Left colon (tissue), 2 donors: ENCODE data around the gene PUS7L. TPM values are rescaled to one million over a fixed set of nuclear protein-coding genes. Genes with fewer than 3 reads are reported as not detected.

Source experiments
- ATAC-seq: fragments of 200-7000 bp; cut with Tn5 transposase; one replicate; pipeline ENCODE4 v1.9.1; 2020; ENCODE audit warnings: mild to moderate bottlenecking, moderate library complexity
- DNase-seq, 2 donors: peaks; one replicate each; pipeline ENCODE4 v3.0.0-alpha.2; 2020
- intact Hi-C, 2 donors: fragments of 100-400 bp; cut with DNase I in 1 of 2; cut with micrococcal nuclease in 1 of 2; formaldehyde crosslinking; loops; one replicate each; pipeline versions ENCODE4 v1.11.2 to v1.14.0; 2022; cut with DNase I, micrococcal nuclease
- long read RNA-seq: library from polyadenylated mRNA; unstranded; transcript quantifications from one replicate; pipeline ENCODE4 v2.0.0, GENCODE V29; 2021
- total RNA-seq, 2 donors: library from RNA; stranded (reverse); fragmentation: NEBNext Ultra II Directional; extraction: Animal tissue kit (Norgen Biotek cat#: 25700); gene quantifications; one replicate each; pipeline ENCODE4 v1.2.1, GENCODE V29; 2021
- donor health status: DM: no; HTN: no; CAD: no.
- donor health status: DM: yes; HTN: yes; CAD: no.

The PUS7L gene
- 10 to 100 TPM; 13.3 to 15.2 TPM for total RNA-seq
- long read RNA-seq, partial matches to known transcripts, result 0 of 1 reads
- long read RNA-seq, other reads (novel, unspliced or antisense), result 1 of 1 reads

- DNase-seq (peak; percentile 95 to 97), ATAC-seq (peak; percentile 97)
- intact Hi-C loops, result loop anchor here in 1 of 2 donors (10.0 kb wide), 1 partner anchor 46 kb away; the partner anchor contains the start of gene TWF1
Measured at GRCh38 chr12:43758728-43759563, at the start of gene PUS7L, which contains the start of gene IRAK4. Gene PUS7L, minus strand, starts transcription at chr12:43758790. Its CDS starts 3,545 bp downstream, at chr12:43755245. Gene IRAK4, plus strand, starts transcription at chr12:43758951. Its CDS starts 9,161 bp downstream, at chr12:43768112.

GRCh38 chr12:43807386-43807785 is 48.8 kb upstream of the PUS7L start:
- ATAC-seq (no peak), DNase-seq (no peak)
- intact Hi-C loops, result loop anchor here in 1 of 2 donors (10.0 kb wide), 1 partner anchor 53 kb away; the partner anchor contains the start of genes IRAK4 and PUS7L

GRCh38 chr12:43806737-43807072 is 48.1 kb upstream of the PUS7L start:
- ATAC-seq, result no peak
- intact Hi-C loops, result loop anchor here in 1 of 2 donors (10.0 kb wide), 1 partner anchor 52 kb away; the partner anchor contains the start of genes IRAK4 and PUS7L
- DNase-seq, result no peak

GRCh38 chr12:43805860-43806736 is 47.5 kb upstream of the PUS7L start, which contains the start of gene TWF1:
Gene TWF1, minus strand, starts transcription at chr12:43806317. Its CDS starts 72 bp downstream, at chr12:43806245.
- peak; percentile 99 for ATAC-seq
- peak; percentile 79 to 90 for DNase-seq
- intact Hi-C loops, result loop anchor here in 1 of 2 donors (10.0 kb wide), 1 partner anchor 51 kb away; the partner anchor contains the start of genes IRAK4 and PUS7L

- peak; percentile 41 for ATAC-seq
- intact Hi-C loops, result loop anchor here in 1 of 2 donors (10.0 kb wide), 1 partner anchor 51 kb away; the partner anchor contains the start of genes IRAK4 and PUS7L
- no peak for DNase-seq
Measured at GRCh38 chr12:43805149-43805859, 46.7 kb upstream of the PUS7L start.

GRCh38 chr12:43797561-43798217 is 39.1 kb upstream of the PUS7L start:
- no peak for DNase-seq
- intact Hi-C loops, result no loop called here
- ATAC-seq, result no peak

- DNase-seq (no peak), ATAC-seq (no peak)
- intact Hi-C loops, result no loop called here
Measured at GRCh38 chr12:43795716-43796280, 37.2 kb upstream of the PUS7L start.

- intact Hi-C loops, result no loop called here
- DNase-seq (no peak), ATAC-seq (no peak)
Measured at GRCh38 chr12:43789941-43790340, 31.4 kb upstream of the PUS7L start.

- intact Hi-C loops, result no loop called here
- DNase-seq, result no peak
- ATAC-seq, result no peak
Measured at GRCh38 chr12:43786899-43787693, 28.5 kb upstream of the PUS7L start.

GRCh38 chr12:43776498-43776897 is 17.9 kb upstream of the PUS7L start:
- ATAC-seq, result peak; percentile 71
- intact Hi-C loops, result loop anchor here in 1 of 2 donors (10.0 kb wide), 1 partner anchor 108 kb away; no protein-coding TSS in a partner anchor
- no peak for DNase-seq

- intact Hi-C loops, result no loop called here
- ATAC-seq (no peak), DNase-seq (no peak)
Measured at GRCh38 chr12:43766291-43766690, 7.7 kb upstream of the PUS7L start.

- intact Hi-C loops, result no loop called here
- no peak for DNase-seq
- no peak for ATAC-seq
Measured at GRCh38 chr12:43764528-43764927, 5.9 kb upstream of the PUS7L start.

- ATAC-seq, result no peak
- DNase-seq, result no peak
- intact Hi-C loops, result no loop called here
Measured at GRCh38 chr12:43763769-43764168, 5.2 kb upstream of the PUS7L start.

- intact Hi-C loops, result no loop called here
- no peak for ATAC-seq
- no peak for DNase-seq
Measured at GRCh38 chr12:43762596-43762995, 4.0 kb upstream of the PUS7L start.

GRCh38 chr12:43761500-43761899 is 2.9 kb upstream of the PUS7L start:
- intact Hi-C loops, result no loop called here
- ATAC-seq, result no peak
- DNase-seq, result no peak

GRCh38 chr12:43760396-43760795 is 1.8 kb upstream of the PUS7L start:
- DNase-seq (no peak), ATAC-seq (no peak)
- intact Hi-C loops, result no loop called here
